NCI-H1436 (cell line): Measurements from ENCODE around the gene BAHCC1.

Experiments used
- DNase-seq: peaks from one replicate; lab custom pipeline; 2025; lab: John Stamatoyannopoulos, UW

BAHCC1 gene

DNA sequence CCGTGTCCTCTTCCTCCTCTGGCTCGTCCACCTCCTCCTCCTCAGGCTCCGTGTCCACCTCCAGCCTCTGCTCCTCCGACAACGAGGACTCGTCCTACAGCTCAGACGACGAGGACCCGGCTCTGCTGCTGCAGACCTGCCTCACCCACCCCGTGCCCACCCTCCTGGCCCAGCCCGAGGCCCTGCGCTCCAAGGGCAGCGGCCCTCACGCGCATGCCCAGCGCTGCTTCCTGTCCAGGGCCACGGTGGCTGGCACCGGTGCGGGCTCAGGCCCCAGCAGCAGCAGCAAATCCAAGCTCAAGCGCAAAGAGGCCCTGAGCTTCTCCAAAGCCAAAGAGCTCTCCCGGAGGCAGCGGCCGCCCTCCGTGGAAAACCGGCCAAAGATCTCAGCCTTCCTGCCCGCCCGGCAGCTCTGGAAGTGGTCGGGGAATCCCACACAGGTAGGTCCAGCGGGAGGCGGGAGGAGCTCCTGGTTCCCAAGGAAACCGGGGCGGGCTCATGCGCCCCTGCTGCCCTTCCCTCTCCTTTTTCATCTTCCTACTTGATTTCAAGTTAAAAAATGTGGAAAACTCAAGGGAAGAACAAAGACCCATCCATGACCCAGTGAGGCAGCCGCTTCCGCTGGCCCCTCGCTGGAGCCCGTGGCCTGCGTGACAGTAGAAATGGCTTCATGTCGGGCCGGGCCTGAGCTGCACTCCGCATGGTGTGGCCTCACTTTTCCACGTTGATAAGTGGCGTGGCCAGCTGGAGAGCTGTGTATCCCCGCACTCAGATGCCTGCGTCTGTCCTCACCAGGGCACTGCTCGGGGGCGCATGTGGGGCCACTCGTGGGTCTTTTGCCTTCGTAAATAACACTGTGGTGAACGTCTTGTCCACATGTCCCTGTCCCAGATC is 66.6 kb downstream of the BAHCC1 start:
- no peak for DNase-seq

DNA sequence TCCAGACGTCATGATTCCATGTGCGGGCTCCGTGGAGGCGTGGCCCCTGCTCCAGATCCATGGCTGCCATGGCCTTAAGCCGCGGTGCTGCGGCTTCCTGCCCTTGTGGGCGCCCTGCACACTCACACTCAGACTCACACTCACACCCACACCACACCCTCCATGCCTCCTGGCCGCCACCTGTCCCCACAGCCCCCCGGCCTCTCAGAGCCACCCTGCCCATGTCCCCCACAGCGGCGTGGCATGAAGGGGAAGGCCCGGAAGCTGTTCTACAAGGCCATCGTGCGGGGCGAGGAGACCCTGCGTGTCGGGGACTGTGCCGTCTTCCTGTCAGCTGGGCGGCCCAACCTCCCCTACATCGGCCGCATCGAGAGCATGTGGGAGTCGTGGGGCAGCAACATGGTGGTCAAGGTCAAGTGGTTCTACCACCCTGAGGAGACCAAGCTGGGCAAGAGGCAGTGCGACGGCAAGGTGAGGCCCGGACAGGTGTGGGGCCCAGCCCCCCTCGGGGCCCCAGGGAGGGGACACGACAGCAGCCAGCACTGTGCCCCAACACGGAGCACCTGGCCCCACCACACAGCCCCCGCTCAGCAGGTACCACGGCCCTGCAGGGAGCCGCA is 67.4 kb downstream of the BAHCC1 start:
- DNase-seq, result no peak

DNA sequence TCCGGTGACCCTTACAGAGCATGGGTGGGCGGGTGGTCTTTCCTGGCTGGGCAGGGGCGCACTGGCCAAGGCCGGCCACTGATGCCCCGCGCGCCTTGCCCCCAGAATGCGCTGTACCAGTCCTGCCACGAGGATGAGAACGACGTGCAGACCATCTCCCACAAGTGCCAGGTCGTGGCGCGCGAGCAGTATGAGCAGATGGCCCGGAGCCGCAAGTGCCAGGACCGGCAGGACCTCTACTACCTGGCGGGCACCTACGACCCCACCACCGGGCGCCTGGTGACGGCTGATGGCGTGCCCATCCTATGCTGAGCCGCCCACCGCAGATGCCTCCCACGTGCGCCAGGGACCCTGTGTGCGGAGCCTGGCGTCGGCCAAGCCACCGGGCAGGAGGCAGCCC is 68.2 kb downstream of the BAHCC1 start:
- no peak for DNase-seq

DNA sequence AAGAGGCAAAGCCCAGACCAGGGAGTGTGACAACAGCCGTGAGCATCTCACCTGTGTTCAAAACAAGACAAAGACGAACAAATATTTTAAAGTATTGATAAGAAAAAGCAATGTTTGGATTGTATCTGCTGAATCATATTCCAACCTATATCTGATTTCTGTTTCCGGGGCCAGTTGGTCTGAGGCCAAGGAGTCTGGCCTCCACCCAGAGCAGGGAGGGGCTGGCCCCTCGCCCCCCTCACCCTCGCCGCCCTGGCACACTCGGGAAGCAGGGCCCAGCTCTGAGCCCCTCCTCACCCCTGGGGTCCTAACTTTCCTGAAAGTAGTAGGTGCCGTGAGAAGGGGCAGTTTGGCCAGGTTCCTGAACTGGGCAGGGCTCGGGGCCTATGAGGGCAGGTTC is 69.3 kb downstream of the BAHCC1 start:
- no peak for DNase-seq

DNA sequence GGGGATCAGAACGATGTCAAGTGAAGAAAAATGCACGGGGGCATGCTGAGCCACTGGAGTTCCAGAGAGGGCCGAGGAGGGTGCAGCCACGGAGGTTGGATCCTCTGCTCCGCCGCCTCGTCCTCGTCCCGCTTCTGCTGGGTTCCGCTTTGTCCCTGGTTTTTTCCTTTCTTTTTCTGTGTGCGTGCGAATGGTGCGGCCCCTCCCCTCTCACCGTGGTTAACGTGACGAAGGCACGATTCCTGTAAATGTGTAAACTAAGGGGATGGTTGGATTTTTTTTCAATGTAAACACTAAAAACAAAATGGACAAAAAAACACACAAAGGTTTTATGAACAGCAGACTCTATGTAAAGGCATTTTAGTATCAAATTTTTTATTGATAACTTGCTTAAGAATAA is 70.7 kb downstream of the BAHCC1 start:
- DNase-seq, result no peak

DNA sequence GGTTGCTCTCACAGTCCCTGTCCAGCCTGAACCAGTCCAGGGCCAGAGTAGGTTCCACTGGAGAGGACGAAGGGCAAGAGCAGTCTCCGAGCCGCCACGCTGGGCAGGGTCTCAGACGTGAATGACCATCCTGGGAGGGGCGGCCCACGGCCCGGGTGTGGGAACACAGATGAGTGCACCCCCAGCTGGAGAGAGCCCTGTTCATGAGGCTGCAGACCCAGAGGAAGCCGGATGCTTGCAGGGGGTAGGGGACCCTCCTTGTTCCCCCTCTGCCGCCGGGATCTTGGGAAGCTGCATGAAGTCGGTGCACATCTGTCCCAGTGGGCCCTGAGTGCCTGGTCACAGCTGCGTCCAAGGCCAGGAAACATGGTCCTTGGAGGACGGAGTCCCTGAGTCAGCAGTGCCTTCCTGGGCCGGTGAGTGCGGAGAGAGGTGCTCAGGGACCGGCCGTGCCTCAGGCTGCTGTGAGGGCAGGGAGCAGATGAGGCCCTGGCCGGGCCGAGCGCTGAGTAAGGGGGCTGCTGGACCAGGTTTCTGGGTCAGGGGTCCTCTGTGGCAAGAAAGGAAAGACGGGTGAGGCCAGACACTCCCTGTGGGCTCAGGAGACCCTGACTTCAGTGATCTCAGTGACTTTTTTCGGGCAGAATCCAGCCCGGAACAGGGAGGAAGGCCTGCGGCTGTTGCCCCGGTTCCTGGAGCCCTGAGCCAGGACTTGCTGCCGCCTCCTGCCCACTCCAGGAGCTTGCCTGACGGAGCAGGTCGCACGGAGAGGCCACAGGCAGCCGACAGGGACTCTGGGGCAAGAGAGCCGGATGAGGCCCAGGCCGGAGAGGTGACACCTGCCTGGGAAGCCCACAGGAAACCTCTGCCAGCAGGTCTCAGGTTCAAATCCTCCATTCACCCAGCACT is 71.6 kb downstream of the BAHCC1 start:
- no peak for DNase-seq

DNA sequence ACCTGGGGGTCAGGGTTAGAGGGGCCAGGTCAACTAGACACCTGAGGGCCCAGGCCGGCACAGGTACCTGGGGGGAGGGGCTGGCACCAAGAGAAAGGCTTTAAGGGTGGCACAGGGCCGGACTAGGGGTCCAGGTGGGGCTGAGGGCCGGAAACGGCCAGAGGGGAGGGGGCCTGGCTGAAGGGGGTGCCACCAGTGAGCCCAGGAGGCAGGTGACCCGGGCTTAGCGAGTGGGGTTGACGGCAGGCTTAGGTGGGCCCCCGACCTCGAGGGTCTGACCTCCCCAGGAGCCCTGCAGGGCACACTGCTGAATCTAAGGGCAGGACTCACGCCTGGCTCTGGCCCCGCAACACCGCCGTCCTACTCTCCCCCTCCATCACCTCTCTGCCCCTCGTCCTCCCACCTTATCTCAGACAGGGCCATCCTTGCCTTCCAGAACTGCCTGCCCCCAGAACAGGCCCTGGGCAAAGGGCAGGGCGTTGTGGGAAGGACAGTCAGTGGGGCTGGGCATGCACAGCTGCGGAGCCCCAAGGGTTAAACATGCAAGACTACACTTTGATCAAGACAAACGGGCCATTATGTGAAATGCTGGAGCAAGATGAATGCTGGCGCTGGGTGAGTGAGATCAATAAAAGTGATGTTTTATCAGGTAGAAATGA is 73.0 kb downstream of the BAHCC1 start:
- no peak for DNase-seq

DNA sequence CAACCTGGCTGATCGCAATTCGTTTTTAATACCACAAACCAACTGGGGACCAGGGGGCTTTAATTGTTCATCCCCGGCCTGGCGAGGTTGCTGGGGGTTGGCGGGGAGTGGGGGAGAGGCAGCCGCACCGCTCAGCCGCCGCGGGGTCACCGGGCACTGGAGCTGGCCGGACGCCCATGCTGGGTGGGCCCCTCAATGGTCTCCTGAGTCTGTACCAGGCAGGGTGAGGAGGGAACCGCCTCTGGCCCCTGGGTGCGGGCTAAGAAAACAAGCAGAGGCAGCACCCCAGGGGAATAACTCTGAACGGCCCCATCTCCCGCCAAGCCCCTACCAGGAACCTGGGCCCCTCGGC is 73.5 kb downstream of the BAHCC1 start:
- no peak for DNase-seq

DNA sequence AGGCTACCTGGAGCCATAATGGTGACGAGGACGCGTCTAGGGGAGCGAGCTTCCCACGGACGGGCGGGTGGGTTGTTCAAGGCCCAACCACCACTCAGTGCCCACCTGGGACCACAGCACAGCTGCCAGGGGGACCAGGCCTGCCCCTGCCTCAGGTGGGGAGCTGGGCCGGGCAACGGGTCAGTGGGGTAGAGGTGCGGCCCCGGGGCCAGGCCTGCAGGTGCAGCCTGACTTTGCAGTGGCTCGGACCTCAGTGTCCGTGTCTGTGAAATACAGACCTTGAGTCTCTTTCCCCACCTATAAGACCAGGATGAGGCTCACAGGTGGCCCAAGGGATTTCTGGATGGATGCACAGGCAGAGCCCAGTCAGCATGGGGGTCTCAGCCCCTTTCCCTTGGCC is 74.0 kb downstream of the BAHCC1 start:
- no peak for DNase-seq

DNA sequence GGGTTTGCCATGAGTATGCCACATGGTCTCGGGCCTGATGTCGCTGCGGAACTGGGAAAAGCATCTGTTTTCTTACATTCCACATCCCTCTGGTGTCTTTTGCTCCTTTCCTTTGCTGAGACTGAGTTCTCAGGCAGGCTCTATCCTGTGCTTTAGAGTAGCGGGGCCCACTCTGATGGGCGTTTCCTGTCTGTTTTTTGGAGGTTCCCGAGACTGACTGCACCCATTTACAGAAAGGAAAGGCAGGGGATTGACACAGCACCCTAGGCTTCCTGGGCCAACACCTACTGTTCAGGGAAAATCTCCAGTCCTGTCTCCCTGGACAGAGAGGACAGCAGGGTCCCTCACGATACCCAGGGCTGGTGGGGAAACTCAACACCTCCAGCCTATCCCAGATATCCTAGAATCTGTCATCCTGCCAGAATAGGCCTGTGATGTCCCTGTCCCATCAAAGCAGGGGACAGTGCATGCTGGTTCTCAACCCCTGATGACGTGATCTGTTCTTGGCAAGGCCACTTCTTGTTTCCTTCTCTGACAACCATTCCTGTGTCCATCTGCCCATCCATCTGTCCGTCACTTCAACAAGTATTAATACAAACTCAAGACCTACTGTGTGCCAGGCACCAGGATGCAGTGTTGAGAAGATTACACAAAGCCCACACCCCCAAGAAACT is 75.2 kb downstream of the BAHCC1 start:
- no peak for DNase-seq

DNA sequence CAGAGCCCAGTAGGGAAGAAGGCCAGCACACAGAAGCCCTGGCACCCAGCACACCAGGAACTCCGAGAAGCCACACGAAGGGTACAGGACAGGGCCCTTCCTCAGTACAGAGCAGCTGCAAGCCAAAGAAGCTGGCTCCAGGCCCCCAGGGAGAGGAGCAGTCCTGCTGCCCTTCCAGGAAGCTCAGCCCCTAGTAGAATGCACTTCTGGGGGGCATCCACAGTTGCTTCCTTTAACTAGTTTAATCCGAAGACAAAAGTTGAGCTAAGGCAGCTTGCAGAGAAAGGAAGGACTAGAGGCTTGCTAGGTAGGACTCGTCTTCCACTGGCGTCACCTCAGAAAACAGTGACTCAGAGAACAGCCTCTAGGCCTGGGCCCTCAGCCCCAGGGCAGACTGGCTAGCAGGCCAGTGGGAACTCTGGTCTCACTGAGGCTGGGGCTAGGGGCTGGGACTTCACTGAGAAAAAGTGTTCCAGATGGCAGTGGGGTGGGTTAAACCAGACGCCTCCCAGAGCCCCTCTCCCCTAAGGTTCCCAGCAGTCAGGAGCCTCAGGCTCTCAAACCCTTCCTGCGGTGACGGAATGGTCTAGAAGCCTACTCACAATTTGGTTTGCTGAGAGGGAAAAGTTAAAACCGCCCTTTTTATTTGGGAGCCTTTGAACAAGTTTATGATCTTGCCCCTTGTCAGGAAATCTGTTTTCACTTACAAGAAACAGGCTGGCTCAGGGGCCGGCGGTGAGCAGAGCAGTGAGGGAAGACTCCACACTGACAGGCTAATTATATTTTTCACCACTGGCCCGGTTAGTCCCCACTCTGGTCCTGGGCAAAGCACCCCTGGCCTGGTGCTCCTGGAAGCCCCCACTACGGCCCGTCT is 75.9 kb downstream of the BAHCC1 start:
- DNase-seq, result no peak

DNA sequence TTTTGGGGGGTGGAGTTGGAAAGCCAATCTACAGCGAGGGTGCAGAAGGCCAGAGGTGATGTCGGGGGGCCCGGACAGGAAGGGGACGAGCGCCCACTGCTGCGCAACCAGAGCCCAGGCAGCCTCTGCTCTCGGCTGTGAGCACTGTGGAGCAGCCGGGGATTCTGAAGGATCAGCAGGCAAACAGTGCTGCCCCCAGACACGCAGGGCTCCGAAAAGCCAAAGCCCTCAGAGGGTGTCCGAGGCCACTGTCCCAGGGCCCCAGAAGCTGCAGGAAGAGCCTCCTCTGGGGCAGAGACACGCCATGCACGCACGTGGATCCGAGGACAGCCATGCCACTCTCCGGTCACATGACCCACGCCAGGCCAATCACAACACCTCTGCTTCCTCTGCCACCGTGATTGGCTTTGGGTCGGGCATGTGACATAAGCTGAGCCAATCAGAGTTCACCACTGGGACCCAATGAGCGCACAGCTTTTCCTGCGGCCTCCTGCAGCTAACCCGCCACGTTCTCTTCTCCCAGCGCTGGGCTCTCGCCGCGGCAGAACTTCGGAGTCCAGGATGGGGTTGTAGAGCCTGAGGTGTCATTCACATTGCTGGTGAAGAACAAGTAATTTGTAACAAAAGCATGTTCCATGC is 76.7 kb downstream of the BAHCC1 start:
- no peak for DNase-seq

DNA sequence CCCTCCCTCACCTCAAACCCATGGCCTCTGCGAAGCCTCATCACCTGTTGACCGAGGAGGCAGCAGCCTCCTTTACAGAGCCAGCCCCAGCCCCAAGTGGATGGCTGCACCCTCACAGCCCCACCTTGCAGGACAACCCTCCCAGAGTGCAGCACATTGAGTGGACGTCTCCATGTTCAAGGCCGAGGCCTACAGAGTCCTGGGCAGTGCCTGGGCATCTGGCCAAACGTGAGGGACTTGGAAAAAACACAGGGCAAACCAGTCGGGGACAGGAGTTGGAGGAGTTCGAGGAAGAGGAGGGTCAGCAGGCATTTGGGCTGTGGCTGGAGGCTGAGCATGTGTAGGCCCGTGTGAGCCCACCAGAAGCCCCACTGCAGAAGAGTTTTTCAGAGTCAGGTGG is 77.8 kb downstream of the BAHCC1 start:
- DNase-seq, result no peak

DNA sequence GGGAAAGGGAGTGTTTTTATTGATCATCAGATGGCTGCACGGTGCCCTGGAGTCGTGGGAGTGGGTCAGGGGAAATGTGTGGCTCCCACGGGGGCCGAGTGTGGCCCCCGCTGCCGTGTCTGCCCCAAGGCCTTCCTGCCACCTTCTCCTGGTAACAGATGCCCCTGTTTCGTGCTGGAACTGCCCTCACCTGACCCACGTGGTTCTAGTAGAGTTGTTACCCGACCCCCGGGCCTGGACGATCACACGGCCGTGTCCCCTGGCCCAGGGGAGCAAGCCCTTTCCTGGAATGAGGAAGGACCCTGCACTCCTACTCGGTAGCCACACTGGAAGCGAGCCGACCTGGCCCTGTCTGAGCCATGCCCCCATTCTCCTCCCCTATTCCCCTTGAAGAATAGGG is 79.7 kb downstream of the BAHCC1 start:
- no peak for DNase-seq

DNA sequence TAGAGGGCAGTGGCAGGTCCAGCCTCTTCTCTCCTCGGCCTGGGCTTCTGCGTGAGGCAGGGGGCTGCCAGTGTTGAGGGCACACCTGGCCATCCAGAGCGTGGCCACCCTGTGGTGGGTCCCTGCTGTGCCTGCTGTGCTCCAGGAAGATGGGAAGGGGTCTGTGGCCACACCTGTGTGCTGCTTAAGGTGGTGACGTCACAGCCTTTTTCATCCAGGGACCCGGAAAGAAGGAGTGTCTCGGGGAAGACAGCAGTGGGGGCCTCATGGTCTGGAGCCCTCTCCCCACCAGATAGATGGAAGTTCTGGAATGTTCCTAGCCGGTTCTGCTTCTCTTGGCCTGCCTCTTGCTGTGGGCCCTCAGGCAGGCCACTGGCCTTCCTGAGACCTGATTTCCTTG is 80.8 kb downstream of the BAHCC1 start:
- no peak for DNase-seq

DNA sequence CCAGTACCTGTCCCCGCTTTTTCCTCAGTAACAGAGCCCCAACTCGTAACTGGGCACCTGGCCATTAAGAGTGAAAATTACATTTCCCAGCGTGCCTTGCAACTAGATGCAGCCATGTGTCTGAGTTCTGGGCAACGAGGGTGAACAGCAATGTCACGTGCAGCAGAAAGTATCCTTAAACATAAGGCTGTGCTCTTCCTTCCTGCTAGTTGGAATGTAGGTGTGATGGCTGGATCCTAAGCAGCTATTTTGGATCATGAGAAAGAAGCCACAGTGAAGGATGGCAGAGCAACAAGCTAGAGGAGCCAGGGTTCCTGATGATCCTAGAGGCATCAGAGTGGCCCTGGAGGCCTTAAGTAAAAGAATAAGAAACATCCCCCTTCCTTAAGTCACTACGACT is 81.4 kb downstream of the BAHCC1 start:
- DNase-seq, result no peak

DNA sequence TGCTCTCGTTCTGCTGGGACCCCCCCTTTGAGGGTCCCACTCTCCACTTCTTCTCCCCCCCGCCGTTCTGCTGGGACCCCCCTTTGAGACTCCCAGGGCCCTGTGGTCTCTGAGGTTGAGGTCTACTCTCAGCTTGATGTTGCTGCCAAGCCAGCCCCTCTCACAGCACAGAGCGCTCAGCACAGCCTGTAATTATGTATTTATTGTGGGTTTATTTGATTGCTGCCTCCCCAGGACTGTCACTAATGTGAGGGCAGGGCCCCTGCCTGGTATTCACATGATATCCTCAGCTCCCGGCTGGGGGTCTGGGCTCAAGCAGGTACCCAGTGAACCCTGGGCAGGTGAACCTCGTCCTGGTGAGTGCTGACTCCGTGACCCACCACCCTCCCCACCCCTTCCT is 81.9 kb downstream of the BAHCC1 start:
- no peak for DNase-seq

DNA sequence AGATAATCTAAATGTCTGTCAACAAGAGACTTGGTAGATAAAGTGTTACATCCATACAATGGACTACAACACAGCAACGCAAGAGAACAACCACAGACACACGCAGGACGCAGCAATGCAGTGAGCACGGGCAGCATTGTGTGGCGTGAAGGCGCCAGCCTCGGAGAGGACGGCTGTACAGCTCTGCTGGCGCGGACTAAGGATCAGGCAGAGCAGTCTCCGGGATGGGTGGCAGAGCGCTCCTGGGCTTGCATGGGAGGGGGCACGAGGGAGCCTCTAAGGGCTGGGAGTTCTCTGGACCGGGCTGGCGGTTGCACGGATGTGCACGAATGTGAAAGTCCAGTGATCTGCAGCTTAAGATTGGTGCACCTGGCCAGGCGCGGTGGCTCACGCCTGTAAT is 82.9 kb downstream of the BAHCC1 start:
- DNase-seq, result no peak

DNA sequence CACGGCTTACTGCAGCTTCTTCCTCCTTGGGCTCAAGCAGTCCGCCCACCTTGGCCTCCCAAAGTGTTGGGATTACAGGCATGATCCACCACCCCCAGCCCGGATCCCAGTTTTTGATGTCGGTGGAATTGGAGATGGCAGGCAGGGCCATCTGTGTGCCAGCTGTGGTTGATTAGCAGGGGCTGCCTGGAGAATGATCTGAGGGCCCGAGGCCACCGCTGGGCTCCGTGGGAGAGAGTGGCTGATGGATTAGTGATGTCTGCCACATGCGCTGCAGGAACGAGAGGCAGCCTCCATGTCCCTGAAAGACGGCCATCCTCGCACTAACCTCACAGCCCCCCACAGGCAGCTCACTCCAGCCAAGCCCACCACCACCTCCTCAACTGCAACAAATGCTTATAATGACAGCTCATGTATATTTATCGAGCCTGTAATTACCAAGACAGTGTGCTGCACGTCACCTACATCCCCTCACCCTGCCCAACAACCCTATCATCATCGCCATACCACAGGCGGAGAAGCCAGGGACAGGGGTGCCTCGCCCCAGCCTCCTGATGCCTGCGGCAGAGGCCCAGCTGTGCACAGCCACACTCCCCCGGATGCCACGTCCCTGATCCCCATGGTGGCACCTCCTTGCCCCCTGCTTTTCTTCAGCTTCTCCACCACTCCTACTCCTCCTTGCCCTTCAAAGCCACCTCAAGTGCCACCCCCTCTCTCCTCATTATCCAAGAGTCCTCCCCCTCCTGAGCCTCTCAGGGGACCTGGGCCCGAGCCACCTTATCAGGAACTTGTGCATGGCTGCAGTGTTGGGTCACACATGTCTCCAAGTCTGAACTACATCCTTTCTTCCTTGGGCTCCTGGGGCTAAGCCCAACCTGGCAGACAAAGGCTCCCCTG is 84.2 kb downstream of the BAHCC1 start:
- DNase-seq, result no peak
